Inferior parietal cortex (tissue), 1 donor: ENCODE results near the gene DGKA.
A peak's percentile ranks its signal among the peaks of the same experiment; 100 is the strongest.
"Not testable (repeated sequence)": the region's sequence is repeated elsewhere in the genome, so short reads cannot be mapped to it uniquely, and the experiment has no call there.

Experiments
- DNase-seq: peaks from one replicate; pipeline ENCODE4 v3.0.0-alpha.2; 2016; ENCODE audit errors: extremely low spot score

Gene DGKA

DNA sequence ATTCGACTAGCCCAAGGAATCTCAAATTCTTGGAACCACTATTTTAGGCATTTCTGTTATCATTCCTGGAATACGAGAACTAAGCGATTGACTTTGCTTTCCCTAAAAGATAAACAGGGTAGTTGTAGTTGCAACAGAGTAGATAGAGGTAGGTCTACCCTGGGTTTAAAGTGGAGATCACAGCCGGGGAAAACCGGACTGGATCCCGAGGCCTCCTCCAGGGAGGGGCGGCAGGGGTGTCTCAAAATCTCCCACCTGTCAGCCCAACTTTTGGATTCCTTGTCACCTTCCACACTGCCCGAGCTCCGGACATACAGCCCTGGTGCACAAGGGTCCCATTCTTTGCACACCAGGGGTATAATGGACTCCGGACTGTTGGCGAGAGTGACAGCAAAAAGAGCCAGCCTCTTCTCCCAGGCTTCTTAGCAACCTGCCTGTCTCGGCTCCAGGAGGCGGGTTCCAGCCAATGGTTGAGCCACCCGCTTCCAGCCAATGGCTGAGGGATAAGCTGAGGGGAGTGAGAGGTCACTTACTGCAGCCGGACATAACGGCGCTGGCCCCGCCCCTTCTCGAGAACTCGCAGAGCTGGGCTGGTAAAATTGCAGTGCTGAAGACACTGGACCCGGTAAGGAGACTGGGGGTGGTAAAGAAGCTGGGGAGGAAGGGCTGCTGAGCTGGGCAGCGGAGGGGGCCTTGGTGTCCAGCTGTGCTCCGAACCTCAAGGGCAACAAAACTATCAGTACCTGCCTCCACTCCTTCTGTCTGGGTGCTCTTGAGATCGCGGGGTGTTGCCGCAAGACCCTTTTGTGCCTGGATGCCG is 66.0 kb downstream of the DGKA start, which contains the start of gene SUOX:
TSS of gene SUOX (plus strand) at position 562 of the 820 bp plus-strand sequence. CDS start 4,946 bp downstream, outside the sequence.
- DNase-seq, result peak; percentile 96

DNA sequence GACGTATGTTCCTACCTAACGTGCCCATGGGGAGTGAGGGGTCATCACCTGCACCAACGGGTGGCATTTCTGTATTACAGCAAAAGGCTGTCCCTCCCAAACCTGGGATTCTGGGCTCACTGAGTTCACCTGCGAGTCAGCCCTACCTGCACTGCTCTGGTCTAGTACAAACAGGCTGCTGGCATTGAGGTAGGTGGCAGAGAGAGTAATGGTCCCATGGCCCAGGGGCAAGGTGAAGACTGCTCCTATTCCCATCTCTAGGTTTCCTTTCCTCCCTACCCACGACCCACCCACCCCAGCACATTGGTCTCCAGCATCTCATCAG is 66.5 kb downstream of the DGKA start:
- no peak for DNase-seq

DNA sequence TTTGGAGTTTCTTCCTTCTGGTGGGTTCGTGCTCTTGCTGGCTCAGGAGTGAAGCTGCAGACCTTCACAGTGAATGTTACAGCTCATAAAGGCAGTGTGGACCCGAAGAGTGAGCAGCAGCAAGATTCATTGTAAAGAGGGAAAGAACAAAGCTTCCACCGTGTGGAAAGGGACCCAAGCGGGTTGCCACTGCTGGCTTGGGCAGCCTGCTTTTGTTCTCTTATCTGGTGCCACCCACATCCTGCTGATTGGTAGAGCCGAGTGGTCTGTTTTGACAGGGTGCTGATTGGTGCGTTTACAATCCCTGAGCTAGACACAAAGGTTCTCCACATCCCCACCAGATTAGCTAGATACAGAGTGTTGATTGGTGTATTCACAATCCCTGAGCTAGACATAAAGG is 68.6 kb downstream of the DGKA start:
- not testable (repeated sequence) for DNase-seq

DNA sequence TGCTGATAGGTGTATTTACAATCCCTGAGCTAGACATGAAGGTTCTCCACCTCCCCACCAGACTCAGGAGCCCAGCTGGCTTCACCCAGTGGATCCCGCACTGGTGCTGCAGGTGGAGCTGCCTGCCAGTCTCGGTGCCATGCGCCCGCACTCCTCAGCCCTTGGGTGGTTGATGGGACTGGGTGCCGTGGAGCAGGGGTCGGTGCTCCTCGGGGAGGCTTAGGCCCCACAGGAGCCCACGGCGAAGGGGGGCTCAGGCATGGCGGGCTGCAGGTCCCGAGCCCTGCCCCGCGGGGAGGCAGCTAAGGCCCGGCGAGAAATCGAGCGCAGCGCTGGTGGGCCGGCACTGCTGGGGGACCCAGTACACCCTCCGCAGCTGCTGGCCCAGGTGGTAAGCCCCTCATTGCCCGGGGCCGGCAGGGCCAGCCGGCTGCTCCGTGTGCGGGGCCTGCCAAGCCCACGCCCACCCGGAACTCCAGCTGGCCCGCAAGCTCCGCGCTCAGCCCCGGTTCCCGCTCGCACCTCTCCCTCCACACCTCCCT is 69.1 kb downstream of the DGKA start:
- DNase-seq, result not testable (repeated sequence)

DNA sequence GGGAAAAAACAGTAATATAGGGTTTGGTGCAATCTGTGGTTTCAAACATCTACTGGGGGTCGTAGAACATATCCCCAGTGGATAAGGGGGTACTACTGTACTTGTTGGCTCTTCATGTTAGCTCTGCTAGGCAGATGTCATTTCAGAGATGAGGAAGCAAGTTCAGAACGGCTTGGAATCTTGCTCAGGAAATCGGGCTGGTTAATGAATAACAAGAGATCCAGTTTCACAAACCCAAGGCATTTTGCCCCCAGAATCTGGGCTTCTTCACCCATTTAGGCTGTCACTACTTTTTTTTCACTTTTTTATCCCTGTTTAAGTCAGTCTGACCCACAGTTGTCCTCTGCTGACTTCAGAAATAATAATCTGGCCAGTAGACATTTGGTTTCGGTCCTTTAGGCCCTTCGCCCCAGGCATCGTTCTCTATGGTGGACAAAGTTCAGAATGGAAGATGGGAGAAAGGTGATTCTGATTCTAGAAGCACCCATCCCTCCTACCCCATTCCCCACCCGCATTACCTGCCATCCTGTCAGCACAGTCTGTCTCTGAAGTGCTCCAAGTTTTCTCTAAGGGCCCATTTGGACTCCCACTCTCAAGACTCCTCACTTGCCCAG is 70.6 kb downstream of the DGKA start:
- no peak for DNase-seq

DNA sequence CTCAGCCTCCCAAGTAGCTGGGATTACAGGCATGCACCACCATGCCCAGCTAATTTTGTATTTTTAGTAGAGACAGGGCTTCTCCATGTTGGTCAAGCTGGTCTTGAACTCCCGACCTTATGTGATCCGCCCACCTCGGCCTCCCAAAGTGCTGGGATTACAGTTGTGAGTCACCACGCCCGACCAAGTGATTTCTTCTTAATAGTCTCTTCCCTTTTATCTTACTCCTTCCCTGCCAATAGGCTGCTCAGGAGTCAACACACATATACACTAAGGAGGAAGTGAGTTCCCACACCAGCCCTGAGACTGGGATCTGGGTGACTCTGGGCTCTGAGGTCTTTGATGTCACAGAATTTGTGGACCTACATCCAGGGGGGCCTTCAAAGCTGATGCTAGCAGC is 72.4 kb downstream of the DGKA start:
- DNase-seq, result not testable (repeated sequence)
